NCI-H128 (cell line): ENCODE data around the gene TIMP4.

Source experiments
- DNase-seq: peaks from one replicate; lab custom pipeline; 2025; ENCODE audit not compliant: unreplicated experiment; lab: John Stamatoyannopoulos, UW

TIMP4 gene

DNA sequence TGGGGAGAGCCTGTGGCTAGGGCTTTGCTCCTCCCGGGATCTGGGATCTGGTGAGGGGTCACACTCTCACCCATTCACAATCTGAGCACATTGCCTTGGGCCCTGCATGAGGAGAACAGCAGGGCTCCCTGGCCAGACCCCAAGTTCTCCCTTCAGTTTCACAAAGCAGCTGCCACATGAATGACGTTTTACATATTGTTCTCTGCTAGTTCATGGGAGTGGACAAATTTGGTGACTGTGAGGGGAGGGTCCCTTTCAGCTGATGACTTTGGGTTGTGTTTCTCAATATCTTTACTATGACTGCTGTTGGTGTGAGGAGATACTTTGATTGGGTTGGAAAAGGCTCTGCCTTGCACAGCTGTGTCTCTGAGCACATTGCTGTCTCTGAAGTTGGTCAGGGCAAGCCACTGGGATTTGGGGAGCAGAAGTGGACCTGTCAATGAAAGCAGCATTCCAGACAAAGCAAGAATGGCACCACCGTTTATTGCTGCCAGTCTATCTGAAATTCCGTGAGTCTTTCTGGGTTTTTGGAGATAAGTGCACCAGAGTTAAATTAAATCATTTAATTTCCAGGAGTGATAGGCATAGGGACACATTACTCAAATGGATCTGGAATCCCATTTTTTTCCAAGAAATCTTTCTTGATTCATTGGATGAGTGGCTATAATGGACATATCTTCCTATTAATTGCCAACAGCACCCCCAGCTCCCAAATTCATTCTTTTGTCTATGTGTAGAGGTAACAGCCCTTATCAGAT, 10.3 kb downstream of the TIMP4 start:
- no peak for DNase-seq

- DNase-seq, result no peak
Observed at GRCh38 chr3:12147049-12147780, 11.5 kb downstream of the TIMP4 start.

DNA sequence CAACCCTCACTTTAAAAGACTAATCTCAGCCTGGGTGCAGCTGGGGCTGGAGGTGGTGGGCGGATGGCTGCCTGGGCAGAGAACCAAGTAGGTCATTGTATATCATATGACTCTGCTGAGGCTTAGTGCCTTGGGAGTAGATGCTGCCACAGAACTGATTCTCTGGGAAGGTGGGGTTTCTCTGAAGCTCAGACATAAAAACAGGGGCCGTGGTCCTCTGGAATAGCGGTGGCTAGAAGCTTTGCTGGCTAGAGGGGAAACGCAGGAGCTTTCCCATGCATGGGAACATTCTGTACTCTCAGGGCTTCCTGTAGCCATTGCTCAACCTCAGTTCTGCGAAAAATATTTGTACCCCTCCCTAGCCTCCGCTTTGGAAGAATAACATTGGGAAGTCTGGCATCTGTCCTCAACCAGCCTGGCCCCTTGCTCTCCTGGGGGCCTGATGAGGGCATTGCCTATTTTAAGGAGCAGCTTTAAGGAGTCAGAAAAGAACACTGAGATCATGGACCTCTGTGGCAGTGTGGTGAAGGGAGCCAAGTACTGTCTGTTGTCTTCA, 14.7 kb downstream of the TIMP4 start:
- DNase-seq, result no peak

DNA sequence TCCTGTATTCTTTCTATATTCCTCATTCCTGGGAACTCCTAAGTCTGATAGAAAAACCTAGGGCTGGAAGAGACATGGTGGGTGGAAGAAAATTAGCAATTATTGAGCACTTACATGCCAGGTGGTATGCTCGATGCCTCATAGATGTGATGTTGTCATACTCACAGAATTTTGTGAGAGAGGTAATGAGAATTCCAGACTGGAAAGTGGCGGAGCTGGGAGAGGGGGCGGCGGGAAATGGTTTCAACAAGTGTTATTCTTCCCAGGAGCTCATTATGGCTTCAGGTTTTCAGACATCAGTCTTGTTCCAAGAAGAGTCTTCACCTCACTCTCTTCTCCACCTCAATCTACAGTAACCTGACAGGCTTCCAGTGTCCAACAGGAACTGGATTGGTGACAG, 16.2 kb downstream of the TIMP4 start:
- no peak for DNase-seq

- no peak for DNase-seq
Observed at GRCh38 chr3:12141350-12141749, 17.4 kb downstream of the TIMP4 start.

- DNase-seq, result no peak
Observed at GRCh38 chr3:12139111-12139511, 19.6 kb downstream of the TIMP4 start.

GRCh38 chr3:12138044-12138443, 20.7 kb downstream of the TIMP4 start:
- DNase-seq, result no peak

GRCh38 chr3:12136371-12136770, 22.3 kb downstream of the TIMP4 start:
- DNase-seq, result no peak

GRCh38 chr3:12135029-12135657, 23.6 kb downstream of the TIMP4 start:
- no peak for DNase-seq

- no peak for DNase-seq
Observed at GRCh38 chr3:12132881-12133280, 25.8 kb downstream of the TIMP4 start.

DNA sequence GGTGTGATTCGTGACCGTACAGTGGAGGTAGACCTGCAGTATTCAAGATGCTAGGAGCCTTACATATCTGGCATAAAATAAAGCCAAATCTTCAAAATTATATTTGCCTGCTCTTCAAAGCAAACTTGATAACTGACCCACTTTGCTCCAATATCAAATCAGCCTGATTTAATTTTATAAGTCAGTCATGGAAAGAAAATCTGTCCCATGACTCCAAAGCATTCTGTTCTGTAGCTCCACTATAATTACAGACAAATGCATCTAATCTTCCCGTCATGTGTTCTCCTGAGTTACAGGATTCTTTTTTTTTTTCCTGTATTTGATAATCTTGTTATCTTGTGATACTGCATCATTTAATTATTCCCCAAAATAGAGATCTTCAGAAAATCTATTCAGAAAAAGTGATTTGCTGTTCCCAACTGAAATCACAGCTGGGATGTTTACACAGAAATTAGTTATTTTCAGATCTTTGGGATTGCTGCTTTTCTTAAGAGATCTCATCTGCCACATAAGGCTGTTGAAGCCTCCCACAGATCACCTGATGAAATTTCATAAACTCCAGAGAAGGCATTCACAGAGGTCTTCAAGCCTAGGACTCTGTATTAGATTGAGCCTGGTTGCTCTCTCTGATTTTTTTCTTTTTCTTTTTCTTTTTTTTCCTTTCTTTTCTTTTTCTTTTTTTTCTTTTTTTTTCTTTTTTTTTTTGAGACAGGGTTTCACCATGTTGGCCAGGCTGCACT, 27.2 kb downstream of the TIMP4 start:
- no peak for DNase-seq

DNA sequence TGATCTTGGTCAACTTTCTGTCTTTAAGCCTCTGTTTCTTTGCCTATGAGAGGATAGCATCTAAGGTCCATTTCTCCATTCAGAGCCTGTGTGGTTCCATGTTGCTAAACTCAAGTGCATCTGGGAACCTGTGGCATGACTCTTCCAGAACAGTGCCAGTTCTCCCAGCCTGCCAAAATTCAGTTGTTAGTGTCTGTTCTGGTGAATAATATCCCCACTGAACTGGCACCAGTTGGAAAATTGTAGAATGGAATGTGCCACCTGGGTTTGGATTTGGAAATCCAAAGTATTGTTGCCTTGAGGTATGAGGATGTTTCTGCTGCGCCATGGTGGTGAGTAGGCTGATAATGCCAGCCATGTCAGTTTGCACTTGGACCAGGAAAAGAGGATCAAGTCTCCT, 31.3 kb downstream of the TIMP4 start:
- no peak for DNase-seq

- DNase-seq, result no peak
Observed at GRCh38 chr3:12125772-12126171, 32.9 kb downstream of the TIMP4 start.

GRCh38 chr3:12121466-12121865, 37.2 kb downstream of the TIMP4 start:
- DNase-seq, result no peak

GRCh38 chr3:12120374-12121140, 38.2 kb downstream of the TIMP4 start:
- DNase-seq, result no peak

DNA sequence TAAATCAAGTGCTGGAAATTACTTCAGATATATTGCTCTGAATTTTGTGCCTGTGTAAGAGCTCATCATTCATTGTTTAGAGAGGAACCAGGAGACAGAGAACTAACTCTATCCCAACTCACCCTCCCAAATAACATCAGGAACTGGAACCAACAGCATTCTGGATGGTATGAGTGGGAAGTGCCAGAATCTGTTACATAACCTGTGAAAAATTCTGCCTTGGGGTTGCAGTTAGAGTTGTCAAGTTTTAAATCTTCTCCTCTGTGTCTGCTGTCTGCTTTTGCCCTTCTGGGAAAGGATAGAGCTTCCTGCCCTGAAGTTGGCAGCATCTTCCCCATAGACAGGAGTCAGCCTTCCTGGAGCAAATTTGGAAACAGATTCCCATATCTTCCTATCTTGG, 41.2 kb downstream of the TIMP4 start:
- no peak for DNase-seq

- no peak for DNase-seq
Observed at GRCh38 chr3:12116870-12117269, 41.8 kb downstream of the TIMP4 start.

GRCh38 chr3:12115849-12116248, 42.9 kb downstream of the TIMP4 start:
- DNase-seq, result no peak

DNA sequence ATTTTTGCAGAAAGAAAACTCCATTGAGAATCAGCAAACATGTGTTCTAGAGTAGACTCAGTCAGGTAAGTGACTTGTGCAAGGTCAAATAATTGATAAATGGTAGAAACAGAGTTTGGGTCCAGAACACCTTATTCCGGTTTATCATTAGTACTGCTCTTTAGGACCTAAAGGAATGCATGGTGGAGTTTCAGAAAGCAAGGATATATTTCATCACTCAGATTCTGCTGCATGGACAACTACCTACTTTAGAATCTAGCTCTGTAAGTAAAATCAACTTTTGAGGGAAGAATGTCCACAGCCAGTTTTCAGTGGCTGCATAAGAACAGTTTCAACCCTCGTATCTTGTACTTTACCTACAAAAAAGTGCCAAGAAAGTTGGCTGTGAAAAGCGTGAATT, 43.6 kb downstream of the TIMP4 start:
- DNase-seq, result no peak

DNA sequence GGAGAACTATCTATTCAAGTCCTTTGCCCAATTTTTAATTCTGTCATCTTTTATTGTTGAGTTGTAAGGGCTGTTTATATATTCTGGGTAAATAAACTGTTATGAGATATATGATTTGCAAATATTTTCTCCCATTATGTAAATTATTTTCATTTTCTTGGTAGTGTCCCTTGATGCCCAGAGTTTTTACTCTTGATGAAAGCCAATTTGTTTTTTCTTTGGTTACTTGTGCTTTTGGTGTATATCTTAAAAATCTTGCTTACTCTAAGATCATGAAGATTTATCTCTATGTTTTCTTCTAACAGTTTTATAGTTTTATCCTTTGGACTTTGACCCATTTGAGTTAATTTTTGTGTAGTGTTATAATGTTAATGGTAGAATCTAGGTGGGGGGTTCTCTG, 44.5 kb downstream of the TIMP4 start:
- DNase-seq, result no peak
